Measurements from ENCODE around the gene HACD2.

HACD2 gene

DNA sequence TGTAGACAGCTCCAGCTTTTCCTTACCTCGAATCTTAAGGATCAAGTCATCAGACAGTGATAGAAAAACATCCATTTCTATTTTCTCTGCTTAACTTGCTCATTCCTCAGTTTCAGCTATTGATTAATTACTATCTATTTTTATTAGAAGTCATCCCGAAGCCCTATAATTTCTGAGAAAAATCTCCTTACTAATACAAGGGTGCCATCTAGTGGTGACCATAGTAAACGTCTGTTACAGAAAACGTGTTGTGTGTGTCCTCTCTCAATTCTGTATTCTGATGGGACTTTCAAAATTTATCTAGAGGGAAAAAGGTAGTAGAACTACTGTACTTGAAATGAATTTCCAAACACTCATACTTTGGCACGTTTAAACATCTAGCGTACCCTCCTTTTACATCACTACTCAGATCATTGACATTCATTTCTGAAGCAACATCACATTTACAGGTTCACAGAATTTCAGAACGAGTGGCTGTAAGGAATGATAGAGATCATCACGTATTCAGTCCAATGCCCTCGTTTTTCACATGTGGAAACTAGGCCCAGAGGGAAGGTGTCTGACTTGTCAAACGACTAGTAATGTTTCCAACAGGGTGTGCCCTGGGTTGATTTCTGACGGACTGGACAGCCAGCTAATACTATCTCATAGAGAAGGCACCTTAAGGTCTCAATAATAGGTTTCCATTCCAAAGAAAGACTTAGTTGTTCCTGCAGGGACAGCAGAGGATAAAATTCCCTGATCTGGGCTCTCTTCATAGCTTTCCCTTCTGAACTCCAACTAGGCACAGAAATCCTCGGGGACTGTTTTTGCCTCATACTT, 25.6 kb downstream of the HACD2 start:
- no peak overlapping the region for H3K4me3 ChIP-seq (ENCODE audit: low read length)
- H3K36me3 ChIP-seq (ENCODE audit: control insufficient read depth, insufficient read depth, low read length): no peaks in the 10 kb centered on the region
- H3K27me3 ChIP-seq (ENCODE audit: control insufficient read depth, insufficient read depth, low read length): no peaks in the 10 kb centered on the region
- no peak overlapping the region for H3K9ac ChIP-seq (ENCODE audit: low read length)
- no peaks in the 10 kb centered on the region for H3K4me1 ChIP-seq (ENCODE audit: control insufficient read depth, insufficient read depth, low read length)
- no peaks in the 10 kb centered on the region for H3K9me3 ChIP-seq (ENCODE audit: control insufficient read depth, low read length)

DNA sequence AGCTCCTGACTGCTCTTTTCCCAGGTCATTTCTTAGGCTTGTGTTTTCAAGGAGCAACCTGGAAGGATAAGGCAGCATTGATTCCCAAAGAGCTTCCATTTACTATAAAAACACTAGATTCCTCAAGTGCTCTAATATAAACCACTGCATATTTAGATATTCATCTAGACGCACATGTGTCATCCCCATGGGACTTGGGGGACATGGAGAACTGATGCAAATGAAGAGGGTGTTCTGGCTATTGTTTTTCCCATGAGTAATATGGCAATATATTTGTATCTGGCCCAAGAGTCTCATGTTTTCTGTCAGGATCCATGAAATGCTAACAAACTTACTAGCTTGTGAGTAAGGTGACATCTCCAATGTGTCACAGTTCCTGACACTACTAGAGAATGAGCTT, 31.3 kb downstream of the HACD2 start:
- Histone ChIP-seq H3K4me1 (ENCODE audit: control insufficient read depth, insufficient read depth, low read length) (no peaks in the 10 kb centered on the region), H3K9me3 (ENCODE audit: control insufficient read depth, low read length) (no peaks in the 10 kb centered on the region), H3K4me3 (ENCODE audit: low read length) (no peak overlapping the region), H3K27me3 (ENCODE audit: control insufficient read depth, insufficient read depth, low read length) (no peaks in the 10 kb centered on the region), H3K36me3 (ENCODE audit: control insufficient read depth, insufficient read depth, low read length) (peaks cover 6% of the 10 kb centered on the region), H3K9ac (ENCODE audit: low read length) (no peak overlapping the region)

DNA sequence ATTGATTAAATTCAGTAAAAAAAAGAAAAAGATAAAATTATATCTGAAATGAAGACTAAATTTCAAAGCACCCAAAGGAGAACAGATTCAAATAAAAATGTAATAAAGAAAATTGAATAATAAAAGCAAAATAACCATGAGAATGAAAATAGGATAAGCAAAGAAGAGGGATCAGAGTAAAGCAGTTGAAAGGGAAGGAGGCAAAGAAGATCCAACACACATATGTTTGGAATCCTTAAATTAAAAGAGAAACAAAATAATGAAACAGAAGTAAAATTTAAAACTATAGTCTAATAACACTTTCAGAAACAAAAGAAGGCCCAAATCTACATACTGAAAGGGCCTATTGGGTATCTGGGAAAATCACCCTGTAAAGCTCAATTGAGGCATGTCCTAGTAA, 32.1 kb downstream of the HACD2 start:
- Histone ChIP-seq H3K4me3 (ENCODE audit: low read length) (no peak overlapping the region), H3K4me1 (ENCODE audit: control insufficient read depth, insufficient read depth, low read length) (no peaks in the 10 kb centered on the region), H3K36me3 (ENCODE audit: control insufficient read depth, insufficient read depth, low read length) (peaks cover 6% of the 10 kb centered on the region), H3K27me3 (ENCODE audit: control insufficient read depth, insufficient read depth, low read length) (no peaks in the 10 kb centered on the region), H3K9me3 (ENCODE audit: control insufficient read depth, low read length) (no peaks in the 10 kb centered on the region), H3K9ac (ENCODE audit: low read length) (no peak overlapping the region)

DNA sequence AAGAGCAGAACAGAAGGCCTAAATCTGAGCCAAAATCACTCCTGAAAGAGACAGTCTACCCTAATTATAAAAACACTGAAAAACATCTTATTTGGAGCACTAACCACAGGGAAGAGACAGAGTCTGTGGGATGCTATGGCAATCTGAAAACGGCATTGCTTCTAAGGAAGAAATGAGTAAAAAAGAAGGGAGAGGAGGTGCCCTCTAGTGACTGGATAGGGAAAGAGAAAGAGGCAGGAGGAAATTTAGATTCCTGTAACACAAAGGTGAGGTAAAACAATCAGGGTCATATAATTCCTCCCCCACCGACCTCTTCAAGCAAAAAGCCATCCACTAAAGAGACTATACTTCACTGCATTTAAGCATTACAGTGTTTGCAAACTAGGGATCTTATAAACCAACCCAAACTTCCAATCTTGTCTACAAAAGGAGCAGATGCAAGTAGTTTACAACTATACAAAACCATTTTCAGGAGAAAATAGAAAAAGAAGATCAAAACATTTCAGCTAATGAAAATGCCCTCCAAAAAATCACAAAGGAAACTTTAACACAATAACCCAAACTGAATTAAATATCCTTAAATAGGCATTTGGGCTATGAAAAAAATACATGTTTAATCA, 32.6 kb downstream of the HACD2 start:
- Histone ChIP-seq H3K4me3 (ENCODE audit: low read length) (no peak overlapping the region), H3K27me3 (ENCODE audit: control insufficient read depth, insufficient read depth, low read length) (no peaks in the 10 kb centered on the region), H3K36me3 (ENCODE audit: control insufficient read depth, insufficient read depth, low read length) (peaks cover 6% of the 10 kb centered on the region), H3K4me1 (ENCODE audit: control insufficient read depth, insufficient read depth, low read length) (no peaks in the 10 kb centered on the region), H3K9ac (ENCODE audit: low read length) (no peak overlapping the region), H3K9me3 (ENCODE audit: control insufficient read depth, low read length) (no peaks in the 10 kb centered on the region)

DNA sequence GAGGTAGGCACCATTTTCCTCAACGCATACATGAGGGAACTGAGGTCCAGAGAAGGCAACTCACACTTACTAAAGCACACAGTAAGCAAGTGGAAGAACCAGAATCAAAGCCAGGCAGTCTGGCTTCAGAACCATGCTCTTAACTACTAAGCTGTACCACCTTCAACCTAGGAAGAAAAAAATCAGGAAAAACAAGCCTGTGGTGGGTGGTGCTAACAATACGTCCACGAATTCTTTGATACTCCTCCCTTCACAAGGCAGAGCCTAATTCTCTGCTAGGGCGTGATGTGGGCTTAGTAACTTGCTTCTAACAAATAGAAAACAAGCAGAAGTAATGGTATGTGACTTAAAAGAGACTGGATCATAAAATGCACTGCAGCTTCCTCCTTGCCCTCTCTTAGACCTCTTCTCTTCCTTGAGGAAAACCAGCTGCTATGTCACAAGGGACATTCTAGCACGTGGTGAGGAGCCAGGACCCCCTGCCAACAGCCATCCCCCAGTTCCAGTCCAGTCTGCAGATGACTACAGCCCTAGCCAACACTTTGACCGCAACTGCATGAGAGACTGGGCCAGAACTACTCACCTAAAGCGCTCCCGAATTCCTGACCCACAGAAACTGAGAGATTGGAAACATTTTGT, 36.9 kb downstream of the HACD2 start:
- Histone ChIP-seq H3K9me3 (ENCODE audit: control insufficient read depth, low read length) (no peaks in the 10 kb centered on the region), H3K4me3 (ENCODE audit: low read length) (no peak overlapping the region), H3K36me3 (ENCODE audit: control insufficient read depth, insufficient read depth, low read length) (peaks cover 6% of the 10 kb centered on the region), H3K4me1 (ENCODE audit: control insufficient read depth, insufficient read depth, low read length) (no peaks in the 10 kb centered on the region), H3K27me3 (ENCODE audit: control insufficient read depth, insufficient read depth, low read length) (no peaks in the 10 kb centered on the region), H3K9ac (ENCODE audit: low read length) (no peak overlapping the region)

DNA sequence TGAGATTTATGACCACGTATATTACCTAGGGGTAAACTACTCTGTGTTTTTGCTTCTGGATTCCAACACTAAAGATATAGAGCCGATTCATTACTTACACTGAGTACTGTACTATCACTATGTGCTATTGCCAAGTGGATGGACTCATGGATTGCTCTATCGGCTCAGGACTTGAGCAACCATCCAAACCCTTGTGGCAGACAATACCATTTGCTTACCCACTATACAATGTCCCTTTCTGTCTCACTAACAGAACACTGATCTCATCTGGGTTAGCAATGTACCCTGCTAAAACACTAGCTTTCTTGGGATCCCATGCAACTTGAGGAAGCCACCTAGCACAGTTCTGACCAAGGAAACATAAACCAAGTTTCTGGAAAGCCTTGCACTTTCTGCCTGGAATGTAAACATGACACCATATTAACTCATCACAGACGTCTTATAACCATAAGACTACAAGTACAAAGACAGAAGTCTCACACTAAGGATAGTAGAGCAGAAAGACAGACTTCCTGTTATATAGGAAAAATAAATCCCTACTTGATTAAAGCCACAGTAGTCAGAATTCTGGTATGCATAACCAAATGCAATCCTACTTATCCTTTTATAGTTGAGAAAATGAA, 38.6 kb downstream of the HACD2 start:
- no peaks in the 10 kb centered on the region for H3K9me3 ChIP-seq (ENCODE audit: control insufficient read depth, low read length)

DNA sequence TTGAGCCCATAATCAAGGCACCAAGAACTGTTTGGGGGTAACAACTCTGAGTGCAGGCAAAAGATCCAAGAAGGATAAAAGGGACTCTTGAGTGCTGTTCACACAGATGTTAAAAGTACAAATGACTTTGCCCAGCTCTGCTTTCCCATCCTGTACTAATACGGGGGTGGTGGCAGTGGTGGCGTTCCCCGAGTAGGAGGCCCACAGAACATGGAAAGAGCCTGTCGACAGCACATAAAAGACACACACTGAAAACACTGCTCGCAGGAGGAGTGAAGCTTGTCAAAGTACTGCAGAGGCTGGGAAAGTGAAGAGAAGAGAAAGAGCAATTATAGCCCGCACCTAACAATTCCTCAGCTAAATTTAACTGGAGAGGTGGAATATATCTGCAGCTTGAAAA, 40.9 kb downstream of the HACD2 start:
- Histone ChIP-seq H3K9ac (ENCODE audit: low read length) (no peak overlapping the region), H3K9me3 (ENCODE audit: control insufficient read depth, low read length) (no peaks in the 10 kb centered on the region), H3K27me3 (ENCODE audit: control insufficient read depth, insufficient read depth, low read length) (no peaks in the 10 kb centered on the region), H3K4me1 (ENCODE audit: control insufficient read depth, insufficient read depth, low read length) (no peaks in the 10 kb centered on the region), H3K36me3 (ENCODE audit: control insufficient read depth, insufficient read depth, low read length) (no peaks in the 10 kb centered on the region), H3K4me3 (ENCODE audit: low read length) (no peak overlapping the region)

More for the DNA sequence above, 38.6 kb downstream of the HACD2 start:
- Histone ChIP-seq H3K36me3 (ENCODE audit: control insufficient read depth, insufficient read depth, low read length) (peaks cover 6% of the 10 kb centered on the region), H3K27me3 (ENCODE audit: control insufficient read depth, insufficient read depth, low read length) (no peaks in the 10 kb centered on the region), H3K9ac (ENCODE audit: low read length) (no peak overlapping the region), H3K4me1 (ENCODE audit: control insufficient read depth, insufficient read depth, low read length) (no peaks in the 10 kb centered on the region), H3K4me3 (ENCODE audit: low read length) (no peak overlapping the region)

DNA sequence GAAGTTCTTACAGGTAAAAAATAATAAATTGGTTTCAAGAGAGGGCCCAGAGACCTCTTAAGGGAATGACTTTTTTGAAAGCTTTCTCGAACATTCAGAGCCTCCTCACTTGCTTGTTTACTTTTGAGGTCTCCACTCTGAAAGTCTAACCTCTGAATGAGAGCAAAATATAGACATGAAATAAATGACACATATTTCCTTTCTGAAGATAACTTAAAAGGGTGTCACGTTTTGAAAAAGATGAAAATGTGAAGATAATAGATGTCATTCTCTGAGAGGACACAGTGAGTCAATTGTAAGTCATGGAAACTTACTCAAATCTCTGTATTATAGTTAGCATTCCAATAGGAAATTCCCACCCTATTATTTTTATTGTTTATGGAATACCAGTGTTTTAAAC, 44.6 kb downstream of the HACD2 start:
- H3K27me3 ChIP-seq (ENCODE audit: control insufficient read depth, insufficient read depth, low read length): no peaks in the 10 kb centered on the region
- no peaks in the 10 kb centered on the region for H3K4me1 ChIP-seq (ENCODE audit: control insufficient read depth, insufficient read depth, low read length)
- H3K4me3 ChIP-seq (ENCODE audit: low read length): no peak overlapping the region
- no peak overlapping the region for H3K9ac ChIP-seq (ENCODE audit: low read length)
- no peaks in the 10 kb centered on the region for H3K9me3 ChIP-seq (ENCODE audit: control insufficient read depth, low read length)
- H3K36me3 ChIP-seq (ENCODE audit: control insufficient read depth, insufficient read depth, low read length): no peaks in the 10 kb centered on the region

DNA sequence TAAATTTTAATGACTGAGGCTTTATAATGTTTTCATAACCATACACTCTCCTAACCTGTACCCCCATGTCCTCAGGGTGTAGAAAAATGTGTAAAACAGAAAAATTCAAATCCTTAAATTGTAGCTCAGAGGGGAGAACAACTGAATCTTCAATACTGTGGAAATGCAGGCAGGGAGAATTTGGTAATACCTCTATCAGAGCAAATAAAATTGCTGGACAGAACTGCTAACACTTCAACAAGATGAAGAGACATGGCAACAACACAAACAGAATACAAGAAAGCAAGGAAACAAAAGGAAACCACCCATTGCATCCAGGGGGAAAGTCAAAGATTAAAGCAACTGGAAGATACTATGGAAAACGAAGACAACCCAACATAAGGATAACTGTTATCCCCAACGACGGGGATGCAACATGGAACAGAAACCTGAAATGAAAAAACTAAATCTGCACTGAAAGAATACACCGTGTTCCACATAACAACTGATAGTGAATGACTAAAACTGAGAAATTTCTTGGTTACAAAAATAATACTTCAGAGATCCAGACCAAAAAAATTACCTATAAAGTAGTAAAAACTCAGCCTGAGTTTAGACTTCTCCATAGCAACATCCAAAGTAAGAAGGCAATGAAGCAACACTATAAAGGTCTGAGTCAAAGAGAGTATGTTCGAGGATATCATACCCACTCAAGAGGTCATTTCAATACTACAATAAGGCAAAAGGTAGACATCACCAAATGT, 48.5 kb downstream of the HACD2 start:
- no peaks in the 10 kb centered on the region for H3K9me3 ChIP-seq (ENCODE audit: control insufficient read depth, low read length)
- H3K4me1 ChIP-seq (ENCODE audit: control insufficient read depth, insufficient read depth, low read length): no peaks in the 10 kb centered on the region
- H3K36me3 ChIP-seq (ENCODE audit: control insufficient read depth, insufficient read depth, low read length): no peaks in the 10 kb centered on the region
- H3K9ac ChIP-seq (ENCODE audit: low read length): no peak overlapping the region
- H3K4me3 ChIP-seq (ENCODE audit: low read length): no peak overlapping the region
- H3K27me3 ChIP-seq (ENCODE audit: control insufficient read depth, insufficient read depth, low read length): no peaks in the 10 kb centered on the region

DNA sequence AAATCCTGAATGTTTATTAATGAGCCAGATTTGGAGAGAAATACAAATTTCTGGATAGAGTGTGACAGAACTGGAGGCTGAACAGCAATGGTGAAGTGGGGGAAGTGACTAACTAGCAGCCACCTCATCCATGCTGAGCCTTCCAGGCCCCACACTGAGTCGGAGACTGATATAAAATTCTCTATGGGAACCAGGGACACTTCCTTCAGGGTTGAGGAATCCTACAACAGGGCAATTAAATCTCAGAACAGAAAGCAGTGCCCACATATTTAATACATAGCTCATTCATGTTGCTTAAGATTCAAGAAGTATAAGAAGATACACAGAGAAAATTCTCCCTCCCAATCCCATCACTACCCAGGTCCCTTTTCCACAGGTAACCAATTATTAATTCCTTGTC, 49.3 kb downstream of the HACD2 start:
- Histone ChIP-seq H3K36me3 (ENCODE audit: control insufficient read depth, insufficient read depth, low read length) (no peaks in the 10 kb centered on the region), H3K9ac (ENCODE audit: low read length) (no peak overlapping the region), H3K9me3 (ENCODE audit: control insufficient read depth, low read length) (no peaks in the 10 kb centered on the region), H3K27me3 (ENCODE audit: control insufficient read depth, insufficient read depth, low read length) (no peaks in the 10 kb centered on the region), H3K4me3 (ENCODE audit: low read length) (no peak overlapping the region), H3K4me1 (ENCODE audit: control insufficient read depth, insufficient read depth, low read length) (no peaks in the 10 kb centered on the region)

DNA sequence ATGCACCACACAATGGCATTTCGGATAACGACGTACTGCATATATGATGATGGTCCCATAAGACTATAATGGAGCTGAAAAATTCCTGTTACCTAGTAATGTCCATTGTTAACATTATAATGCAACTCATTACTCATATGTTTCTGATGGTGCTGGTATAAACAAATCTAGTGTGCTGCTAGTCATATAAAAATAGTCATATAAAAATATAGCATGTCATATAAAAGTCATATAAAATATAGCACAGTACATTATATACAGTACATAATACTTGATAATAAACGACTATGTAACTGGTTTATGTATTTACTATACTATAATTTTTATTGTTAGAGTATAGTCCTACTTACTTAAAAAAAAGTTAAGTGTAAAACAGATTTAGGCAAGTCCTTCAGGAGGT, 50.6 kb downstream of the HACD2 start:
- no peak overlapping the region for H3K9ac ChIP-seq (ENCODE audit: low read length)
- no peaks in the 10 kb centered on the region for H3K27me3 ChIP-seq (ENCODE audit: control insufficient read depth, insufficient read depth, low read length)
- no peaks in the 10 kb centered on the region for H3K4me1 ChIP-seq (ENCODE audit: control insufficient read depth, insufficient read depth, low read length)

More for the DNA sequence above, 50.6 kb downstream of the HACD2 start:
- Histone ChIP-seq H3K36me3 (ENCODE audit: control insufficient read depth, insufficient read depth, low read length) (no peaks in the 10 kb centered on the region), H3K9me3 (ENCODE audit: control insufficient read depth, low read length) (no peaks in the 10 kb centered on the region), H3K4me3 (ENCODE audit: low read length) (no peak overlapping the region)

Measured in mucosa of stomach (tissue), 1 donor.